IPS-18c (cell line): Measurements from ENCODE around the gene SH2D3C.

ENCODE experiments used
- H3K4me3 ChIP-seq: 2 replicates; pipeline ENCODE4 v1.7.0; 2013; ENCODE audit warnings: low read depth, mild to moderate bottlenecking, low read length, moderate library complexity; ENCODE audit not compliant: insufficient read depth
- H3K9me3 ChIP-seq: one replicate; pipeline ENCODE4 v1.6.1; 2013; ENCODE audit warnings: mild to moderate bottlenecking, low read length, moderate library complexity; ENCODE audit not compliant: control insufficient read depth, insufficient read depth

The SH2D3C gene

DNA sequence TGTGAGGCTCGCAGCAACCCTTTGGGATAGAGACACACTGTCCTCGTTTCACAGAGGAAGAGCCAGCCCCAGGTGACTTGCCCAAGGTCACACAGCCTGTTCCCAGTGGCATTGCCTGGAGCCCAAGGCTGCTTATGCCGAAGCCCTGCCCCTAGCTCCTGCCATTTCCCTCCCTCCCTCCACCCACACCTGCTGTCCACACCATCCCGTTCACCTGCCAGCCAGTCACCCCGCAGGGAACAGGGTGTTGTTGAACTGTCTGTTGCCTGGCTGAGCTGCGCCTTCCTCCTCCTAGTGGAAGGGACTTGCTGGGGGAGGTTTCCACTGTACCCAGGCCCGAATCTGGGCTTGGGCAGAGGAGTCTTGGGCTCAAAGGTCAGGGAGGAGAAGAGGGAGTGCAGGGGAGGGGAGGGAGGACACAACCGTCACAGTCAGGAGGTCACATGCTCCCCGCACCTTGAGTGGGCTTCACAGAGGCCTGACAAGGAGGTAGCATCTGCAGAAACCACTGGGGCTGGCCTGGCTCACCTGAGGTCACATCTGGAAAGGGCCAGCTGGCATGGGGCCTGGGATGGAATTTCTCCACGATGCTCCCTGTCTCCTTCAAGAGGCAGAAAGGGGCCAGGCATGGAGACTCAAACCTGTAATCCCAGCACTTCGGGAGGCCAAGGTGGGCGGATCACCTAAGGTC, 56.3 kb downstream of the SH2D3C start:
- H3K9me3 ChIP-seq, result no peaks in the 10 kb centered on the region
- H3K4me3 ChIP-seq, result no peak overlapping the region

GRCh38 chr9:127721391-127721821, 57.1 kb downstream of the SH2D3C start:
- no peak overlapping the region for H3K4me3 ChIP-seq
- H3K9me3 ChIP-seq, result no peaks in the 10 kb centered on the region

DNA sequence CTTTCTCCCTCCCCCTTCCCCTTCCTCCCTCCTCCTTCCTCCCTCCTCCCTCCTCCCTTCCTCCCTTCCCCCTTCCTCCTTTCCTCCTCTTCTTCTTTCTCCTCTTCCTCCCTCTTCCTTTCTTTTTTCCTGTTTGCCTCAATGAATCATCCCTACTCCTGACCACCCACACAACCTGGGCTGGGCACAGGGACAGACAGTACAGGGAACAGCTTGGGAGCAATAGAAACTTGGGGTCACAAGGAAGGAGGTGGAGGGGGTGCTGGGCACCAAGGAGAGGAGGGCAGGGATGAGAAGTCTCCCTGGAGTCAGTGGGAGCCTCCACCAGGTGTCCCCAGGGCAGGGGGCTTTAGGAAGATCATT, 57.6 kb downstream of the SH2D3C start:
- H3K9me3 ChIP-seq, result no peaks in the 10 kb centered on the region
- H3K4me3 ChIP-seq, result no peak overlapping the region

DNA sequence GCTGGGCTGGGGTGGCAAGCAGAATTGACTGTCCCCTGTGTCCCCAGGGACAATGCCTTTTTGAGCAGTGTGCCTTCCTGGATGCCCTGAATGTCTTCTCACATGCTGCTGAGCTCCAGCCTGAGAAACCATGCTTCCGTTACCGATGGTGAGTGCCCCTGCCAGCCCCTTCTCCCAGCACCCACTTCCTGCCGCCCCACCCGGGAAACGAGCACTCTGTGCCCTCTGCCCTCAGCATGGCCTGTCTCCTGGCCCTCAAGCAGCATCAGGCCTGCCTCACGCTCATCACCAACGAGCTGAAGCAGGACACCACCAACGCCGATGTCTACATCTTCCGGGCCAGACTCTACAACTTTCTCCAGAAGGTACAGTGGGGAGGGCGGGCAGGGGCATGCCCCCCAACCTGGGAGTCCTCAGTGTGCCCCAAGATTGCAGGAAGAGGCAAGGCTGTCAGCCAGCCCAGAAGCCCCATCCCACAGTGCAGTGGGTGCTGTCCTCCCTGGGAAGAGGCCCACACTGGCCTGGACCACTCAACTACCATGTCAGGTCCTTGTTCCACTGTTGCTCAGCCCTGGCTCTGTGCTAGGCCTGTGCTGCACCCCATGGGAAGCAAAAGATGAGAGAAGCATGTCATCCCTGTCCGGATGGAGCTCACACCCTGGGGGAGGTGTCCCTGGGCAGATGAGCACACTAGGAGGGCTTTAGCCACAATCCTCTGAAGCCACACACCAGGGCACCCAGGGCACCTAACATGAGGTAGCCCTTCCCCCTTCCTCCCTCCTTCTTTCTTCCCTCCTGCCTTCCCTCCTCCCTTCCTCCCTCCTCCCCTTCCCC, 58.2 kb downstream of the SH2D3C start:
- Histone ChIP-seq H3K9me3 (no peaks in the 10 kb centered on the region), H3K4me3 (no peak overlapping the region)

DNA sequence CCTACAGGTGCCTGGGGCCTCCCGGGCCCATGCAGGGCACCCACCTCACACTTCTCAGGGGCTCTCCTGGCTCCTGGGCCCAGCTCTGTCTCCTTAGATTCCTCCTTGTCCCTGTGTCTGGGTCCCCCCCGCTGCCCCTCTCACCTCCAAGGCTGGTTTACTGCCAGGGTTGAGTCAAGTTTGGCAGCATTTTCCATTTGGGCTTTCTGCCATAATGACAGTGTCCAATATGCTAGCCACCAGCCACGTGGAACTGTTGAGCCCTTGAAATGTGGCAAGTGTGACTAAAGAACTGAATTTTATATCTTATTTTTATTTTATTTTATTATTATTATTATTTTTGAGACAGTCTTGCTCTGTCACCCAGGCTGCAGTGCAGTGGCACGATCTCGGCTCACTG, 60.7 kb downstream of the SH2D3C start:
- Histone ChIP-seq H3K4me3 (no peak overlapping the region), H3K9me3 (no peaks in the 10 kb centered on the region)

DNA sequence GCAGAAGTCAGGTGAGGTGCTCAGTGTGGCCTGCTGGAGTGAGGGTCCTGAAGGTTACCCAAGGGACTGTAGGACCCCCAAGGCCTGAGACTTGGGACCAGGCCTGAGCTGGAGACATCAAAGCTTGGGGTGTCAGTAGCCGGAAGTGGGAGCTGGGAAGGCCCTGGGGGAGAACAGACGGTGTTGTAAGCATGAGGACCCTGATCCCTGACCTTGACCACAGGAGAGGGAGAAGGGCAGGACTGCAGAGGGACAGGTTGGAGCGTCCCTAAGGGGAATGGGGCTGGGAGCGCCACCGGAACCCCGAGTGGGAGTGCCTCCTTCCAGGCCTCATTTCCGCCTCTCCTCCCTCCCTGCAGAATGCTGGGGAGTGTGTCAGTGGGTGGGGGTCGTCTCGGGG, 62.1 kb downstream of the SH2D3C start:
- Histone ChIP-seq H3K9me3 (no peaks in the 10 kb centered on the region), H3K4me3 (no peak overlapping the region; the same call in 1 of the 2 replicates)

- Histone ChIP-seq H3K4me3 (peak within 1 kb of the TSS; percentile 91), H3K9me3 (no peaks in the 10 kb centered on the region)
Observed at GRCh38 chr9:127715470-127716337, 62.8 kb downstream of the SH2D3C start, which contains the start of the genes PTRH1 and TTC16. Gene PTRH1 (minus strand): TSS chr9:127715663. CDS start chr9:127715639, 24 bp downstream. Gene TTC16 (plus strand): TSS chr9:127716079. CDS start chr9:127716146, 67 bp downstream.

- H3K4me3 ChIP-seq, result peak overlapping the region; percentile 91
- no peaks in the 10 kb centered on the region for H3K9me3 ChIP-seq
Observed at GRCh38 chr9:127714951-127715469, 63.5 kb downstream of the SH2D3C start.

DNA sequence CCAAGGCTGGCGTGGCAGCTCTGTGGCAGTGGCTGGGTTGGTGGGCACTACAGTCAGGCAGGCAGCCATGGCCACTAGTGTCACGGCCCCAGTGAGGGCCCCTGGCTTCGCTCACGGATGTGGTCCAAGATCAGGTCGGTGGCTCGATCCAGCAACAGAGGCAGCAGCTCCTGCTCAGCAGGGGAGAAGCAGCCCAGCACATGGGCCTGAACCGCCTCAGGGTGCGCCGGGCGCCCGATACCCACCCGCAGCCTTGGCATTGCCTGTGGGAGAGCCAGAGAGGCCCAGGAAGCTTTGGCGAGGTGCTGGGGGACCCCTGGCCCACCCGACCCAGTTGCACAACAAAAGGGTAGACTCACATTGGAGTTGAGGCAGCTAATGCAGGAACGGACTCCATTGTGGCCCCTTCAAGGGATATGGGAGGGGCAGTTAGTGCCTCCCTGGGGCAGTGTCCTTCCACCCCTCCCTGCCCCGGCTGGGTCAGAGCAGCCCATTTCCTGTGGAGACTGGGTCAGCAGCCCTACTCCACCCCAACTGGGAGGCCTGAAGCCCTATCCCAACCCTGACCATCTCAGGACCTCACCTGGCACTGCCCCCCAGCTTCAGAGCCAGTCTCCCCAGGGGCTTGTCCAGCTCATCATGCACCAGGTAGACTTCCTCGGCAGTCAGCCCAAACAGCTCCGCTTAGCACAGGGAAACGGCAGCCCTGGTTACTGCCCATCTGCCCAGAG, 64.3 kb downstream of the SH2D3C start:
- Histone ChIP-seq H3K9me3 (no peaks in the 10 kb centered on the region), H3K4me3 (peak overlapping the region; percentile 20; the same call in 1 of the 2 replicates)

DNA sequence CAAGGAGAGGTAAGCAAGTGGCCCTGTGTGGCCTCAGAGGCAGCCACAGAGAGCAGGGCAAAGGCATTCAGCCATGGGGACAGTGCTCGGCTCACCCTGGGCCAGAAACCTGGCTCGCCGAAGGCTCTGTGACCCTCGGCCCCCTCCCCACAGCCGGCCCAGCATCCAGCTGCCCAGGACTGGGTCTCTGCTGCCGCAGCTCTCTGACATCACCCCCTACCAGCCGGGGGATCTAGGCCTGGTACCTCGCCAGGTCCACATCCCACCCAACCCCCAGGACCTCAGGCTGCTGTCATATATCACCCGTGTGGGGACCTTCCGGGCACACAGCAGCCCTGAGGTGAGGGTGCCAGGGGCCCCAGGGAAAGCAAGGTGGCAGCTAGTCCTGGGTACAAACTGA, 65.6 kb downstream of the SH2D3C start:
- Histone ChIP-seq H3K4me3 (no peak overlapping the region), H3K9me3 (no peaks in the 10 kb centered on the region)

GRCh38 chr9:127712371-127712770, 66.1 kb downstream of the SH2D3C start:
- Histone ChIP-seq H3K9me3 (no peaks in the 10 kb centered on the region), H3K4me3 (no peak overlapping the region)

- Histone ChIP-seq H3K4me3 (peak overlapping the region; percentile 24; the same call in 1 of the 2 replicates), H3K9me3 (no peaks in the 10 kb centered on the region)
Observed at GRCh38 chr9:127711831-127712274, 66.6 kb downstream of the SH2D3C start.

DNA sequence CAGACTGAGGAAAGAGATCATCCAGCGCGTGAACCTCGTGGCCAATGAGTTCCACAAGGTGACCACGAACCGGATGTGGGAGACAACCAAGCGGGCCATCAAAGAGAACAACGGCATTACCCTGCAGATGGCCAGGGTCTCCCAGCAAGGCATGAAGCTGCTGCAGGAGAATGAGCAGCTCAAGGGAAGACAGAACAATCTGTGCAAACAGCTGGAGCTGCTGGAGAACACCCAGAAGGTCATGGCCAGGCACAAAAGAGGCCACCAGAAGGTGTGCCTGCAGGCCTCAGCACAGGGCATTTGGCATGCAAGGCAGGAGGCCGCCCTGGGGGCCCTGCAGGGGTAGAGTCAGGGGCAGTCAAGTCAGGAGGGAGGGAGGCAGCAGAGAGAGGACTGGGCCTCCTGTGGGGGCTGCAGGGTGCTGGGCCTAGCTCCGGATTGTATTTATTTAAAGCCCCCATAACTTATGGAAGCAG, 67.2 kb downstream of the SH2D3C start:
- no peak overlapping the region for H3K4me3 ChIP-seq
- no peaks in the 10 kb centered on the region for H3K9me3 ChIP-seq

GRCh38 chr9:127710204-127710783, 68.2 kb downstream of the SH2D3C start:
- no peak overlapping the region for H3K4me3 ChIP-seq

GRCh38 chr9:127708952-127709587, 69.4 kb downstream of the SH2D3C start:
- H3K4me3 ChIP-seq, result no peak overlapping the region

More at GRCh38 chr9:127710204-127710783, 68.2 kb downstream of the SH2D3C start:
- H3K9me3 ChIP-seq, result no peaks in the 10 kb centered on the region

DNA sequence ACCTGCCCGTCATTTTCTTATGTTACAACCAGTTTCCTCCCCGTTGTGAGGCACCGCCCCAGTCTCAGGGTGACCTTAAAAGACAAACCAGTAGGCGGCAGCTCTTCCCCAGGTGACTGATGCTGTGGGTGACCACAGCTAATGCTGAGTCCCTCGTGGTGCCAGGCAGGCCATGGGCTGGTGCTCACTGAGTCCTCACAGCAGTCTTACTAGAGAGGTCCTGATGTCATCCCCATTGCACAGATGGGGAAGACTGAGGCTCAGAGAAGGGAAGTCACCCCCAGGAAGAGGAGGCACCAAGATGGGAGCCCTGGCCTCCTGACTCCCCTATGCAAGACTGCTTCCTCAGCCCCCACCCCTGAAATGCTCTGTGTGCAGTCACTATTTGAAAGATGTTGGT, 70.7 kb downstream of the SH2D3C start:
- H3K9me3 ChIP-seq, result no peaks in the 10 kb centered on the region

More at GRCh38 chr9:127708952-127709587, 69.4 kb downstream of the SH2D3C start:
- H3K9me3 ChIP-seq, result no peaks in the 10 kb centered on the region

More for the DNA sequence above, 70.7 kb downstream of the SH2D3C start:
- no peak overlapping the region for H3K4me3 ChIP-seq
